Neural crest cell (in vitro differentiated cells): ENCODE results near the gene LARP4B. TPM values are rescaled to one million over a fixed set of nuclear protein-coding genes. Genes with fewer than 3 reads are reported as not detected.

Experiments used
- DNase-seq: peaks from one replicate; pipeline ENCODE4 v3.0.0; 2021; ENCODE audit warnings: low read depth, mixed read lengths, low spot score
- H3K27ac Mint-ChIP-seq: one replicate; pipeline ENCODE4 v1.8.0; 2021; ENCODE audit warnings: mild to moderate bottlenecking, mixed read lengths; ENCODE audit not compliant: unreplicated experiment
- H3K27me3 Mint-ChIP-seq: 2 replicates; pipeline ENCODE4 v1.8.0; 2021; ENCODE audit warnings: low read depth, mild to moderate bottlenecking, mixed read lengths
- H3K36me3 Mint-ChIP-seq: 2 replicates; pipeline ENCODE4 v1.8.0; 2021; ENCODE audit warnings: low read depth, mild to moderate bottlenecking, mixed read lengths
- H3K4me1 Mint-ChIP-seq: 2 replicates; pipeline ENCODE4 v1.8.0; 2021; ENCODE audit warnings: mixed read lengths
- H3K4me3 Mint-ChIP-seq: one replicate; pipeline ENCODE4 v1.8.0; 2021; ENCODE audit warnings: mild to moderate bottlenecking, mixed read lengths
- H3K9me3 Mint-ChIP-seq: 2 replicates; pipeline ENCODE4 v1.8.0; 2021; ENCODE audit warnings: mixed read lengths
- CTCF ChIP-seq: fragments of 200-600 bp; sonication (generic); conservative IDR thresholded peaks from 2 replicates; pipeline ENCODE4 v1.5.0; 2021; ENCODE audit warnings: antibody characterized with exemption, mild to moderate bottlenecking
- total RNA-seq: library from RNA; stranded (reverse); gene quantifications from 2 replicates; pipeline ENCODE4 v1.2.1, GENCODE V29; 2021

The LARP4B gene
- total RNA-seq, 1 donor from 2014 or later = 75.4 TPM

DNA sequence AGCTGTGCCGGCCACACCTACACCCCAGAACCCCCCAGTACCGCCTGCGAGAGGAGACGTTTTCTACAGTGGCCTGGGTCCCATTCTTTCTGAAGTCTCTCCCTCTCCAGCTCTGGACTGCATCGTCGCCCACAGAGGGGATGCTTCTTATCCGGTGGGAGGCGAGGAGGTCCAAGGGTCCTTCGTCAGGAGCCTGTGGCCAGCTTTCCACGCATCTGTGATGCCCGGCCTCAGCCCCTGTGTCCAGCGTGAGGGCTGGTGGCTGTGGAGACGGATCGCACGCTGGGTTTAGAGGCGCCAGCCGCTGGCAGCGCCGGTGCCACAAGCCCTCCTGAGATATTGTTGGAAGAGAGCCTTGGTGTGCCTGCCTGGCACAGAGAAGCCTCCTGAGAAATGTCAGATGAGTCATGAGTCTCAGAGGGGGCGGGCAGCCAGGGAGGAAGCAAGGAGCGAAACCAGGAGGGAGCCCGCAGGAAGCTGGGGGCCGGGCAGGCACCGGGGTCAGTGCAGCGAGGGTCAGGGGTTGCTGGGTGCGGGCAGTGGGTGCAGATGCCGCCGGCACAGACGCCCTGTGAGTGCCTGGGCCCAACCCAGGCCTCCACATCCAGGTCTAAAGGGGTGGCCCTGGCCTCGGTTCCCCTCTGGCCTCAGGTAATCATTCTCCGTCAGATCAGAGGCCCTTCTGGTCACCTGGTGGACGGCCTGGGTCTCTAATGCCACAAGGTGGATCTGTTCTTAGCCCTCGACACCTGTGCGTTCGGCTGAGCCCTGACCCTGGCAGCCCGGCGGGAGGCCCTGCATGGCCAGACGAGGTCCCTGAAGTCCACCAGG lies 156.0 kb downstream of the LARP4B start:
- H3K36me3 Mint-ChIP-seq = no peaks in the 10 kb centered on the region
- DNase-seq = no peak
- H3K27ac Mint-ChIP-seq = no peak overlapping the region
- no peaks in the 10 kb centered on the region for H3K9me3 Mint-ChIP-seq
- no peaks in the 10 kb centered on the region for H3K4me1 Mint-ChIP-seq
- no peak for TF ChIP-seq CTCF
- H3K4me3 Mint-ChIP-seq = no peak overlapping the region
- no peaks in the 10 kb centered on the region for H3K27me3 Mint-ChIP-seq

GRCh38 chr10:774661-775244 lies 156.8 kb downstream of the LARP4B start:
- Mint-ChIP-seq H3K36me3 (no peaks in the 10 kb centered on the region), H3K27ac (no peak overlapping the region), H3K4me1 (no peaks in the 10 kb centered on the region), H3K27me3 (no peaks in the 10 kb centered on the region), H3K4me3 (no peak overlapping the region), H3K9me3 (no peaks in the 10 kb centered on the region)
- no peak for DNase-seq
- no peak for TF ChIP-seq CTCF

DNA sequence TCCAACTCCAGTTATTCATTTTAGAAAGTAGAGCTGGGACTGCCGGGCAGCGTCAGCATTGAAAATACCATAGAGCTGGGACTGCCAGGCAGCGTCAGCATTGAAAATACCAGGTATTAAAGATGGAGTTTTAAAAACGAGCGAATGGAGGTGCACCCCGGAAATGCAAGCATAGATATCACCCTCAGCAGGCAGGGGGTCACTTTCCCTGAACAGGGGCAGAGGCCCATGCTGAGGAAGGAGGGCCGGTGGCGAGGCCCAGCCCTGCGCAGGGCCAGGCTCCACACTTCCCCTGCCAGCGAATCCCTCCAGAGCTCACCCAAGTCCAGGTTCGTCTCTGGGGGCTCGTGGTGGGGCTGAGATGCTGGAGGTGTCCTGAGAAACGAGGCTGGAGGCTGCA lies 157.3 kb downstream of the LARP4B start:
- Mint-ChIP-seq H3K27me3 (no peaks in the 10 kb centered on the region), H3K36me3 (no peaks in the 10 kb centered on the region)
- no peak for DNase-seq

GRCh38 chr10:773562-774161 lies 157.8 kb downstream of the LARP4B start:
- no peak overlapping the region for H3K4me3 Mint-ChIP-seq
- no peaks in the 10 kb centered on the region for H3K9me3 Mint-ChIP-seq
- no peak for DNase-seq
- no peaks in the 10 kb centered on the region for H3K27me3 Mint-ChIP-seq
- H3K36me3 Mint-ChIP-seq = no peaks in the 10 kb centered on the region
- H3K4me1 Mint-ChIP-seq = no peaks in the 10 kb centered on the region
- no peak overlapping the region for H3K27ac Mint-ChIP-seq
- no peak for TF ChIP-seq CTCF

More for the DNA sequence above, 157.3 kb downstream of the LARP4B start:
- no peaks in the 10 kb centered on the region for H3K4me1 Mint-ChIP-seq
- TF ChIP-seq CTCF = no peak
- H3K4me3 Mint-ChIP-seq = no peak overlapping the region
- H3K27ac Mint-ChIP-seq = no peak overlapping the region
- no peaks in the 10 kb centered on the region for H3K9me3 Mint-ChIP-seq

- DNase-seq = no peak
- peaks cover 3% of the 10 kb centered on the region for H3K36me3 Mint-ChIP-seq
- H3K4me3 Mint-ChIP-seq = no peak overlapping the region
- no peak overlapping the region for H3K27ac Mint-ChIP-seq
- no peaks in the 10 kb centered on the region for H3K4me1 Mint-ChIP-seq
- no peak for TF ChIP-seq CTCF
- no peaks in the 10 kb centered on the region for H3K27me3 Mint-ChIP-seq
- H3K9me3 Mint-ChIP-seq = peaks cover 7% of the 10 kb centered on the region
Measured at GRCh38 chr10:772227-772637, 159.3 kb downstream of the LARP4B start.
